HG02981 (cell line): ENCODE data around the gene CACNA2D1.
"Not testable (repeated sequence)": the region's sequence is repeated elsewhere in the genome, so short reads cannot be mapped to it uniquely, and the experiment has no call there.

Experiments
- ATAC-seq: cut with Tn5 transposase; IDR thresholded peaks from one replicate; pipeline ENCODE4 v1.9.1; 2021; ENCODE audit warnings: mild to moderate bottlenecking, moderate library complexity; ENCODE audit not compliant: unreplicated experiment

CACNA2D1 gene

DNA sequence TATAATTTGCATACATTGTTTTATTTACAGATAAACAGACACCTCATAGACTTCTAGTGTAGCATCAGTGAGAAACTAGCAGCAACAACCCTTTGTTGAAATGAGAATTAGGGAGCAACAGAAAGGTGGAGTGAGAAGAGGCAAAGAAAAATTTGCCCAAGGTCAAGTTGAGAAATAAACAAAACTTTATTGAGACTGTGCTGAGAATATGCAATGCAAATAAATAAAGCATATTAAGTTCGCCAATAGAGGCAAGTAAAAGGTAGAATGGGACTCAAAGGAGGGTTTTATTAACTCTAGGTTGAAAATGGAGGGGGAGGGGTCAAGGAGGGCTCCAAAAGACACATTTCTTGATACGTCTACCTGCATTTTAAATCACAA lies 49.7 kb downstream of the CACNA2D1 start:
- ATAC-seq, result no peak

DNA sequence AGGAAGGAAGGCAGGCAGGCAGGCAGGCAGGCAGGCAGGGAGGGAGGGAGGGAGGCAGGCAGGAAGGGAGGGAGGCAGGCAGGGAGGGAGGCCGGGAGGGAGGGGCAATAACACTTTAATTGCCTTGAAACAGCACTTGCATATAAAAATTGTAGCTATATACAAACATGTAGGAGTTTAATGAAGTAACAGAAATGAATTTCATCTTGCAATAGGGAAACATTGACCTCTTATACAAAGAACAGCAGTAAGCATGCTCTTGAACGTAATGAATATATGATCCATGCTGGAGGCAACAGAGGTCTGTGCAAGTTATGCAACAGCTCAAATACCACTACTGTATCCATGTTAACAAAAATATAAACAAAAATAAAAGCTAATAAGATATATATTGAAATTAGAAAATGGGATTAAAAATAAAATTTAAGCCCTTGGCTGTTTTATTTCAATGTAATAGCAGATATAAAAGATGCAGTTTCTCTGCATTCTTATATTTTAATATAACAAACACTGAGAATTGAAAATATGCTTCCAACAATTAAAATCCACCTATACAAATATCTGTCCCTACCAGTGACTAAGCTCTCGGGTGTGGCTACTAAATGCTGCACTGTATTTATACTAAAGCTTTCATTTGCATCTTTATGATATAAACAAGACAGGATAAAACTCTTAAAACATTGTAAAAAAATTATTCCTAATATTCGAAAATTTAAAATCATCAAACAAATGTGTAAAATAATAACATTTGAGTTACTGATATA lies 50.3 kb downstream of the CACNA2D1 start:
- ATAC-seq, result no peak

DNA sequence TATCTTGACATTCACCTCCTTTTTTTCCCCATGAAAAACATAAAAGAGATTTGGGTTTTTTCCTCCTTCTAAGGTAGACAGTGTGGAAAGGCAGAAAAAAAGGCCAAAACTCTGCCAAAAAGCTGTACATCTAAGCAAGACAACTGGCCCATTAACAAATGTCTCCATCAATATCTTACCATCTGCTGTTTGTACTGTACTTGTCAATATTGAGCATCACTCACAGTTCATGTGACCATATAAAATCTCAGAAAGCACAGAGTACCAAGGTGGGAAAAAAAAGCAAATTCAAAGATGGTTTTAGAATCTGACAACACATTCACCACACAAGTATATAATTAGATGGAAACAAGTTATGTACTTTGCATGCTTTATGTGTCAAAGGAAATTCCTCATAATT lies 52.6 kb downstream of the CACNA2D1 start:
- no peak for ATAC-seq

DNA sequence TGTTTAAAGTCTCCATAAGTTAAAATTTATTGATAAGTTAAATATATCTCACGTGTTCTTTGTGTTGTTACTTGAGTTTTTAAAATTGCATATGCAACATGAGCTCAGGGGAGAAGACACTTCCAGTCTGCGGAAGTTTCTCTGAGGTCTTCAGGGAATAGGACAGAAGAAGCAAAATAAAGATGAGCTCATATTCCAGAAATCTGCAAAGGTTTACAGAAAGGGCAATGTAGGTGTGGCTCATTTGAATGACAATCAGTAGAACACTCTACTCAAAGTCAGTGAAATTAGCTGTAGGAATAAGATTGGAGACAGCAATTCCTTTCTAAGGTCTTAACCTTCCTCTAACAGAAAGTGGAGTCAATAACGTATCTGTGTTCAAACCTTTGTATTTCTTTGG lies 53.7 kb downstream of the CACNA2D1 start:
- no peak for ATAC-seq

DNA sequence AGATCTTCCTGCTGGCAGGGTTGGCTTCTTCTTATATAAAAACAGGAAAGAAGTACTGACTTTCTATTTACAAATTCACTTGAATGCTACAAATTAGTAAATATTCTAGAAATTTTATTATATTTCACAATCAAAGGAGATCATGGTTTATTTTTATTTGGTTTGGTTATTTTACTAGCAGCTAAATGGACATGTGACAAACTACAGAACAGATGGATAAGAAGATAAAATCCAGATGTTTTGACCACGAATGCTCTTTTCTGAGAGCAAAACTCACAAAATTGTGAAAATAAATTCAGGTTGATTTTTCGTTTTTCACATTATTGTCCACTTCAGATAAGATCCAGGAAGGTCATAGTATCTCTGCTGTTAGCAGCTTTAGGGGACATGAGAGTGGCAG lies 55.4 kb downstream of the CACNA2D1 start:
- ATAC-seq, result no peak

DNA sequence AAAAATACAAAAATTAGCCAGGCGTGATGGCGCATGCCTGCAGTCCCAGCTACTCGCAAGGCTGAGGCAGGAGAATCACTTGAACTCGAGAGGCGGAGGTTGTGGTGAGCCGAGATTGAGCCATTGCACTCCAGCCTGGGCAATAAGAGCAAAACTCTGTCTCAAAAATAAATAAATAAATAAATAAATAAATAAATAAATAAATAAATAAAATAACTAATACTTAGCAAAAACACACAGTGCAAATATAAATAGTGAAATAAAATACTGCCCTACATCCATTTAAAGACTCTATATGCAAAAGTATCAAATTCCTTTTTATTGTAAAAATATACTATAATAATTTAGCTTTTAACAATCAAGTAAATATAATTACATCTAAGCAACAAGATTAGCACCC lies 57.0 kb downstream of the CACNA2D1 start:
- ATAC-seq, result not testable (repeated sequence)

DNA sequence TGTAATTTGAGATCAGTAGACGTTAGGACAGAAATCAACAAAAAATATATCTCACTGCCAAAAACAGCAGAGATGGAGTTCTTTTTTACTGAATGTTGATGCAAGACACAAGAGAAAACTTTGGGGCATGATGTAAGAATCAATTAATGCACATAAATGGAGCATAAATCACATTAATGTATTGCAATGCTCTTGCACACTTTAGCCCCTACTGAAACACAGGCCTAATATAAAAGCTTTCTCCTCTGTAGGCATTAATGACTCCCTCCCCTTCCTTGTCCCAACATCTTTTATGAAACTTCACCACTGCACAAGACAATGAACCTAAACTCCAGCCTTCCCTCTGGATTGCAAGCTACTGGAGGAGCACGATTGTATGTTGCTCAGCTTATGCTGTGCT lies 58.8 kb downstream of the CACNA2D1 start:
- ATAC-seq, result no peak

DNA sequence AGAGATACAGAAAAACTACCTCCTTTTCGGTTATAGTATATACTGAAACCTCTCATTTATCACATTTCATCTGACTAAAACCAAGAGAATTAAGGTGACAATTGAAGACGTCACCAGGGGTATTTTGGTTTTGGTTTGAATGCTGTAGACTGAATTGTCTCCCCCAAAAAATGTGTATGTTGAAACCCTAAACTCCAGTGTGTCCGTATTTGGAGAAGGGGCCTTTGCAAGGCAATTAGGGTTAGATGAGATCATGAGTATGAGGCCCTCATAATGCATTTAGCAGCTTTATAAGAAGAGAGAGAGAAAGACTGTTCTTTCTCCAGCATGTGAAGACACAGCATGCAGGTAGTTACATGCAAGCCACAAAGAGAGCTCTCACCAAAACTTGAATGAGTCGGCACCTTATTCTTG lies 59.5 kb downstream of the CACNA2D1 start:
- no peak for ATAC-seq

DNA sequence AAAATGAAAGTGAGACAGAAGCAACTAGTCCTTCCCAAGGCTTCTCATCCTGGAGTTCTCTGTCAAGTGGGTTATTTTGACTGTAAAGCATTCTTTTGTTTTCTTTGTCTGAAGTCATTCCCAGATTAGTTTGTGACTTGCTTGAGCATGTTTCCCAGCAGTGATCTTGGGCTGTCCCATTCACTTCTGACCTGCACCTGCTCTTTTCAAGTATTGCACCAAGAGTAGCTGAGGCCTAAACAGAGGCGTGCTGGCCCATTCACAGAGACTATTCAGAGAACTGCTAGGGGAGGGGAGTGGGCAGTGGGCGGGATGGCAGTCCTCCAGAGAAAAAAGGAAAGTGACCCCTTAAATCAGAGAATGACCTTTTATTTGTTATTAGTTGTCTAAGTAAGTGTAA lies 61.3 kb downstream of the CACNA2D1 start:
- ATAC-seq, result no peak

DNA sequence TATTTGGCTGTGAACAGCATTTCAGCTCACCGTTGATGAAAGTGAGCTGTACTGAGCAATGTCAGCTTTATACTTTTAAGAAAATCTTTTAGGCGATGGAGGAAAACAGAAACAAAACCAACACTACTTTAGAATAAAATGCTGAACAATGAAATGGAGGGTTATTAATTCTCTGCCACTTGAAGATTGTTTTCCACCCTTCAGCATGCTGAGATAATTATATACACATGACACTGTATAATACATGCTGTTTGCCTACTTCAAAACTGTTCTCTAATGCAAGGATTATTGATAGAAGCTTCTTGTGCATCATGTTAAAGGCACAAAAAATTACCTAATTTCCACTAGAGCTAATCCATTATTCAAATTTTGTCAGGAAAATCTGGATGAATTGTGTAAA lies 66.8 kb downstream of the CACNA2D1 start:
- ATAC-seq, result no peak

DNA sequence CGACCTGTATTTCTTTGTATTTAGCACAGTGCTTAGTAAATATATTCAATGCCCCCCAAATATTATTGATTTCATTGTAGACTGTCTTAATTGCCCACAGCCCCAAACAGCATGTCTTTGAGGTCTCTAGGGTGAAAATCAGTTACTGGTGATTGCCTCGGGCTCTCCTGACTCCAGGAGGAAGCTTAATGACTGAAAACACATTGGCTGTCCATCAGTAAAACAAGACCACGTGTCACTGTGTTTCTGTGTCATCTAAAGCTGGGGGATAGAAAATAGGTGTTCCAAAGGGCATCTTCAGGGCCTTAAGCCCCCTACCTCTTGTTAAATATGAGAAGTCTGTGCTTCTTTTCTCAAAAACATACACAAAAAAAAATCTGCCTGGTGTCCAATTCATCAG lies 67.9 kb downstream of the CACNA2D1 start:
- no peak for ATAC-seq

DNA sequence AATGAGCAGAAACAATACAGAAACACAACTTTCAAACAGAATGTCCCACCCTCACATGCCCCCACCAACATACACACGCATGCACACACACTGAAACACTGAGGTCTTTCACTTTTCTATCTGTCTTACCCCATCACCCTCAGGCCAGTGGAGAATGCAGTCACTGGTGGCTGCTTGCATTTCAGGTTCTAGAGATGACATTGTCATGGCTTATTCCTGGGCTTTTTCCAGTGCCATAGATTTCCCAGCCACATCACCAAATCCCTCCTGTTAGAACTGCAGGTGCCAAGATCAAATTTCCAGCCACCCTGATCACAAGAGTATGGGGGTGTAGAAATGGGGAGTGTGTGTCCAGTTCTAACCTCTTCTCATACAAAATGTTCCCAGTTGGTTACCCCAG lies 68.4 kb downstream of the CACNA2D1 start:
- ATAC-seq, result no peak

DNA sequence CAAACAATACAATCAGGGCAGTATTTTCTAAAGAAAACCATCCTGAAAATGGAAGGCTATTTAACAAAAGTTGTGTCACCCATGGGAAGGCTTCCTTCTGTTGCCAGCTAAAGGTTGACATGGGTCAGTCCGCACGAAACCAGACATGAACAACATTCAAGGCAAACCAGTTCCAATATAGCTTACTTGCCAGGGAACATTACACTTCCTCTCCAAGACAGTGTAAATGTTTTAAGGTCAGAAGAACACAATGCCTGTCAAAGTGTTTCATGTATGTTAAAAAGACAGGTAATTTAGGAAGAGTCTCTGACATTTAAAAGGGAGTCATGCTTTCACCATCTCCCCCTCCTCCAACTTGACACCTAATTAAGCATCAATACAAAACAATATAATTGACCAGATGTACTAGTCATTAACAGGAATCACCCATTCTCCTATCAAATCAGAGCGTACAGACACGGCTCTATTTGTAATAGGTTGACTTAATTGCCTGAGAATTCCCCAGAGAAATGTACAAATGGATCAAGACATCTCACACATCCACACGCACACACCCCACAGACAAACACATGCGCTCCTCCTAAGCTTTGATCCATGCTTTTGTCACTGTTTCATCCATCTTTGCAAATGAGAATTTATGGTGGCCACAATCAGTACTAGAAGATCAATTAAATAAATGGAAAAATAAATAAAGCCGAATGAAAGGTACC lies 69.5 kb downstream of the CACNA2D1 start:
- ATAC-seq, result no peak

DNA sequence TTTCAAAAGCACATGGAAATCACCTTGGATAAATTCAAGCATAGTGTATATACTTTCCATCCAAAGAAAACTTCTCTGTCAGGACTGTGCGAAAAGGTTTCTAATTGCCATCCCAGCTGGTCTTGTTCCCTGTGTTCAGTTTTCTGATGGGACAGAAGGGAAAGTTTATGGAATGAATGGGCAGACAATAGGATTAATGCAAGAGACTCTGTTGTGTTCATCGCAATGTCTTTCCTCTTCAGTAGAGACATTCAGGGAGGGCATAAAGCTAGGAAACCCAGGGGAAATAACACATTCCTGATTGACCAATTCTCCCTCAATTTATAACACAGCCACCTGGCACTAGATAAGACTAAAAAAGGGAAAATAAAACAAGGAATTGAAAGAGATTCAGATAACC lies 78.9 kb downstream of the CACNA2D1 start:
- ATAC-seq, result no peak

DNA sequence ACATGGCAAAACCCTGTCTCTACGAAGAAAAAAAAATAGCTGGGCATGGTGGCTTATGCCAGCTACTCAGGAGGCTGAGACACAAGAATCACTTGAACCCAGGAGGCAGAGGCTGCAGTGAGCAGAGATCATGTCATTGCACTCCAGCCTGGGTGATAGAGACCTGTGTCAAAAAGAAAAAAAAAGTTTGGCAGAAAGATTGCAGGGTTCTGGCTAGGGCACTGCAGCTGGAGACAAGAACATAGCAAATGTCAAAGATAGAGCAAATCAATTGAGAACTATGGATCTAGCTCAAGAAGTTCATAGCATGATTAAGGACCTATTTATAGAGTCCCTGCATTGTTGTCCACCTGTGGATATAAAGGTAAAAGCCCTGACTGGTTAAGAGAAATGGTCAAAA lies 79.5 kb downstream of the CACNA2D1 start:
- ATAC-seq, result no peak

DNA sequence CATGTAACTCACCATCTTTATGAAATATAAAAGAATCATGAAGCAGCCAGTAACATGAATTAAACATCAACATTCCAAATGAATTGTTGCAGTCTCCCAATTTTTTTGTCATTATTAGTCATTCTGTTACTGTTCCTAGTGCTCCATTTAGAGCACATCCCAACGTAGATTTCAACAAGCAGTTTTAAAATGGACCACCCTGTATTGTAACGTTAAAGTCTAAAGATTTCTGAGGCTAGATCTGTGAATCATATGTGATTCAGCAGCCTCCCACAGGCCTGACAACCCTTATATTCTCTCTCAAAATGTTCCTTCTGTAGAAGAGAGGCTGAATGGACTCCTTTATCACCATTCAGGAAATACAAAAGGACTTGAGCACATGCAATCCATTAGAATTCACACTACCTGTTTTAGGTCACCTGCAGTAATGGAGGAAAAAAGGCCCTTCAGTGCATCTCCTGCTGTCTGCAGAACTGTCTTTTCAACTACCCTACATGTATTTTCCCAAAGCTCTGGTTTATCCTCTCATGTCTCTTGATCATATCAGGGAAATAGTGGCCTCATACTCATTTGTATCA lies 81.4 kb downstream of the CACNA2D1 start:
- ATAC-seq, result no peak

DNA sequence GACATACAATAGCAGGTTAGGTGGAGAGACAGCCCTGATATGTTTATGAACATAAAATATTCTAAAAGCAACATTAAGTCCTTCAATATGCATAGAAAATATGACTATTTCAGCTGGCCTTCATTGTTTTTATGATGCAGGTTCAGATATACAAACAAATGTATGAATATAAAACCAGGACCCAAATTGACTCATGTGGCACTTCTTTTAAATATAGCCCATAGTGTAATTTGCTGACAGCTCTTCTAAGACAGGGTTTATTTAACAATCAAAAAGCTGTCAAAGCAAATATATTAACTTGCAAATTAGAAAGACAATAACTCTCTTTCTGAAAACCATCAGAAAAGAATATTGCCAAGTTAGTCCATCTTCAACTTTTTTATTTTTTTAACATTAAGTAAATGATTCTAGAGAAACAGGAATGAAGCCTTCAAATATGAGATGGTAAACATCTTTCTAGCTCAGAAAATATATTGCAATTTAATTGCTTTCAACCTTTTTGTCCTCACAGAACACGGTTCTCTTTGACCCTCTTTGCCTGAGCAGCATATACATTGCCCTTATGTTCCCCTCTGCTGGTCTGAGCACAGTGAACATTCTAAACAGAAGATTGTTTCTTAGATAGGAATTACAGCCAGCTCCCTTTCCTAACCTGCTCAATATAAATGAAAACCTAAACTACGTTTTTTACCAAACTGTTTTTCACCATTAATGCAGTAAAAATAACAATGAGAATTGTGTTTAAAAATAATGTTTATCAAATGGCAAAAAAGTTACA lies 82.8 kb downstream of the CACNA2D1 start:
- no peak for ATAC-seq

DNA sequence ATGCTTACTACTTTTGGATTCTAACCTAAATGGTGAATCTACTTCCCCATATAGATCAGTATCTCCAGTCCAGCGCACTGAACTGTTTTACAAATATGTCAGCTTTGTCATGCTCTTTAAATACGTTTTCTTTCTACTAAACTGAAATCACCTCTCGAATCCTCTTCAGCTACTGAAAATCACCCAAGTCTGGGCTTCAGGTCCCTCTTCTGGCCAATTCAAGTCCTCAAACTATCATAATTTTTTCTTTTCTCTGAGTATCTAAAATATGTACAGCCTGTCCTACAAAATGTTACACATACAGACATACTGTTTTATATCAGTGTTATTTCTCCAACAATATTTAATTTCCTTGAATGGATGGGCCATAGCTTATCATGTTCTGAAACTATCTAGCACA lies 84.2 kb downstream of the CACNA2D1 start:
- no peak for ATAC-seq

DNA sequence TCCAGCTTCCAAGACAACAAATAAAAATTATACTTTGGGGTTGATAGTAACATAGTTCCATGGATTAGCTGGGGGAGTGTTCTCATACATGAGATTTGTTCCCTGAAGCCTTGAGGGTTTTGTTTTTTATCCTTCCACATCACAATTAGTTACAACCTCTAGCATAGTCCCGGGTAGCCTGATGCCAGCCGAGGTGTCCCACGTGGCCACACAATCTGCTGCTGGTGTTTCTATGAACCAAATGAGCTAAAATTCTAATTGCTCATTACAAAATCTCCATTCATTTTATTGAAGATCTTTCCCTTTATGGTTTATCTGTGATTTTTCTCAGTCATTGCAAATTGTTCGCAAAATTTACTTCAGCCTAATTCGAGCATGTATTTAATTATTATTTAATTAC lies 84.7 kb downstream of the CACNA2D1 start:
- ATAC-seq, result no peak

DNA sequence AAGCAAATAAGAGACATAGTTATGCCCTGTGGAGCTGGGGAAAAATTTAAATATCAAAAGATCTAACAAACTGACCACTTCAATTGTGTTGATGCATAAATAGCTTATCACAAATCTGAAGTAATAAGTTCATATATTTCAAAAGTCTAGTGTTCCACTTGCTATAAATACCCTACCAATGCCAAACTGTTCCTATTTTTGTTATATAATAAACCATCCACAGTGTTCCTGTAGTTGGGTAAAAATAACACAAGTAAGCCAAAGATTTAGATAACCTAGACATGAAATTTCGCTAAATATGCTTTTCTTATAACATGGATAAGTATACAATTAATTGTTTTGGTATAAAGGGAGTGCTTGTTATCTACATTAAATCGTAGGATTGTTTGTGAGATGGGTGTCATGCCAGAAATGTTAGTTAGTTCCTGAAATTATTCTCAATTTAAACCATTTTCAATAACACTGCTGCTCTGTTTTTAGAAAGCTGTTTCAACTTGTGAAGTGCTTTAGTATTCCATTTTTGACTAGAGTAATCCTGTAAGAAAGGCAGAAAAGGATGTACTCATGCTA lies 85.5 kb downstream of the CACNA2D1 start:
- no peak for ATAC-seq

DNA sequence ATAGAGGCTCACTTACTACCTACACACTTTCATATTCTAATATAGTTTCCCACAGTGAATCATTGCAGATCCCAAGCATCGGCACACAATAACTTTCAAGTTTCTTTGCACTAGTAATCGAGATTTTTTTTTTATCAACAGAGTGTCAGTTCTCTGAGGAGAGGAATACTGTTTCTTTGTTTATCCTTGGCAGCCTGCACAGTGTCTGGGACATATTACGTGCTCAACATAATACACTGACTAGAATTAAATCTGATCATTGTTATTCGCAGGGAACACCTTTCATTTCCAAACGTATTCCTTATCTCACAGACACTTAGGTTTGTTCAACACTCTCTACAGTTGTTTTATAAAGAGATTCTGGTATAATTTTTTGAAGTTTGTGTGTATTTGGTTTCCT lies 95.3 kb downstream of the CACNA2D1 start:
- no peak for ATAC-seq
